Activated naive CD8-positive, alpha-beta T cell treated with anti-CD3 and anti-CD28 coated beads for 36 hours (primary cell): Measurements from ENCODE around the gene PKNOX1. TPM values are rescaled to one million over a fixed set of nuclear protein-coding genes. Genes with fewer than 3 reads are reported as not detected.
A peak's percentile ranks its signal among the peaks of the same experiment; 100 is the strongest.
"Not testable (repeated sequence)": the region's sequence is repeated elsewhere in the genome, so short reads cannot be mapped to it uniquely, and the experiment has no call there.

Experiments used
- DNase-seq: peaks from one replicate; pipeline ENCODE4 v3.0.0; 2021
- H3K27ac Mint-ChIP-seq: one replicate; pipeline ENCODE4 v1.8.0; 2022; ENCODE audit warnings: mild to moderate bottlenecking, moderate library complexity, mixed read lengths
- H3K27me3 Mint-ChIP-seq: one replicate; pipeline ENCODE4 v1.8.0; 2022; ENCODE audit warnings: mild to moderate bottlenecking, mixed read lengths
- H3K36me3 Mint-ChIP-seq: one replicate; pipeline ENCODE4 v1.8.0; 2021; ENCODE audit warnings: mild to moderate bottlenecking, mixed read lengths
- H3K4me1 Mint-ChIP-seq: one replicate; pipeline ENCODE4 v1.8.0; 2021; ENCODE audit warnings: mixed read lengths
- H3K4me3 Mint-ChIP-seq: one replicate; pipeline ENCODE4 v1.8.0; 2022; ENCODE audit warnings: mild to moderate bottlenecking, moderate library complexity, mixed read lengths
- H3K9me3 Mint-ChIP-seq: one replicate; pipeline ENCODE4 v1.8.0; 2022; ENCODE audit warnings: mixed read lengths
- total RNA-seq, 2 experiments: library from RNA; stranded (reverse); gene quantifications; one replicate each; pipeline ENCODE4 v1.2.3, GENCODE V29; 2021

PKNOX1 gene, protein sequence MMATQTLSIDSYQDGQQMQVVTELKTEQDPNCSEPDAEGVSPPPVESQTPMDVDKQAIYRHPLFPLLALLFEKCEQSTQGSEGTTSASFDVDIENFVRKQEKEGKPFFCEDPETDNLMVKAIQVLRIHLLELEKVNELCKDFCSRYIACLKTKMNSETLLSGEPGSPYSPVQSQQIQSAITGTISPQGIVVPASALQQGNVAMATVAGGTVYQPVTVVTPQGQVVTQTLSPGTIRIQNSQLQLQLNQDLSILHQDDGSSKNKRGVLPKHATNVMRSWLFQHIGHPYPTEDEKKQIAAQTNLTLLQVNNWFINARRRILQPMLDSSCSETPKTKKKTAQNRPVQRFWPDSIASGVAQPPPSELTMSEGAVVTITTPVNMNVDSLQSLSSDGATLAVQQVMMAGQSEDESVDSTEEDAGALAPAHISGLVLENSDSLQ
- total RNA-seq, result 10 to 100 TPM; 17.8 to 18.5 TPM

DNA sequence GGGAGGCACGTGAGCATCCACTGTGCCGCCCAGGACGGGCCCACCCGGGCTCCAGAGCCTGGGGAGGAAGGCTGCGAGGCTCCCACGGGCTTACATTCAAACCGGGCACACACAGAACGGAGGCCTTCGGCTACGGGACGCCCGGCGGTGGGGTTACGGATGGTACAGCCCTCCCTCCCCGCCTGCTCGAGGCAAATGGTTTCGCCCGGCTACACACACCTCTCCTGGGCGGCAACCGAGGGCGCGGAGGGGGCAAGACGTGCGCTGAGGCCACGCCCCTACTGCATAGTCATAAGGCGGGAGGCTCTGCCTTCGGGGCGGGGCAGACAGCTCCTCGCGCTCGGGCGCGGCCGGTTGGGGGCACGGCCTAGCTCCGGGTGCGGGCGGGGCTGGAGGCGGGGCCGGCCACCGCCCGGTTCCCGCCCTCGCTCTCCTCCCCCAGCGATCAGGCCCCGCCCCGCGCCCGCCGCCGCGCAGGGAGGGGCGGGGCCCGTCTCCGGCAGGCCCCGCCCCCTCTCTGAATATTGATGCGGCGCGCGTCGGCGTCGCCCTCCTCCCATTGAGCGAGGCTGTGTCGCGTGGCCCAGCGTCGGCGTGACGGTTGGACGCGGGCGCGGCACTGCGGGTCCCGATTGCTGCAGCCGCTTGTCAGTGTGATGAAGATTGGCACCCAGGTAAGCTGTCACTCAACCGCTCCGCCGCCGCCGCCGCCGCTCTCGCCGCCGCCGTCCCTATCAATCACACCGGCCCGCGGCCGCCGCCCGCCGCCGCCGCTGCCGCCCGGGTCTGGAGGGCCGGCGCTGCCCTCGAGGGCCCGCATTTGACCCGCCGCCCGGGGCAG lies at the start of gene PKNOX1:
TSS of gene PKNOX1 (plus strand) at position 572 of the 841 bp plus-strand sequence. CDS start 29,820 bp downstream, outside the sequence.
- no peaks in the 10 kb centered on the region for H3K9me3 Mint-ChIP-seq
- peak within 1 kb of the TSS; percentile 86 for H3K4me3 Mint-ChIP-seq
- H3K27ac Mint-ChIP-seq, result peak within 1 kb of the TSS; percentile 93
- H3K27me3 Mint-ChIP-seq, result no peaks in the 10 kb centered on the region
- H3K4me1 Mint-ChIP-seq, result peaks cover 27% of the 10 kb centered on the region
- H3K36me3 Mint-ChIP-seq, result peaks cover 25% of the 10 kb centered on the region
- DNase-seq, result peak; percentile 100

DNA sequence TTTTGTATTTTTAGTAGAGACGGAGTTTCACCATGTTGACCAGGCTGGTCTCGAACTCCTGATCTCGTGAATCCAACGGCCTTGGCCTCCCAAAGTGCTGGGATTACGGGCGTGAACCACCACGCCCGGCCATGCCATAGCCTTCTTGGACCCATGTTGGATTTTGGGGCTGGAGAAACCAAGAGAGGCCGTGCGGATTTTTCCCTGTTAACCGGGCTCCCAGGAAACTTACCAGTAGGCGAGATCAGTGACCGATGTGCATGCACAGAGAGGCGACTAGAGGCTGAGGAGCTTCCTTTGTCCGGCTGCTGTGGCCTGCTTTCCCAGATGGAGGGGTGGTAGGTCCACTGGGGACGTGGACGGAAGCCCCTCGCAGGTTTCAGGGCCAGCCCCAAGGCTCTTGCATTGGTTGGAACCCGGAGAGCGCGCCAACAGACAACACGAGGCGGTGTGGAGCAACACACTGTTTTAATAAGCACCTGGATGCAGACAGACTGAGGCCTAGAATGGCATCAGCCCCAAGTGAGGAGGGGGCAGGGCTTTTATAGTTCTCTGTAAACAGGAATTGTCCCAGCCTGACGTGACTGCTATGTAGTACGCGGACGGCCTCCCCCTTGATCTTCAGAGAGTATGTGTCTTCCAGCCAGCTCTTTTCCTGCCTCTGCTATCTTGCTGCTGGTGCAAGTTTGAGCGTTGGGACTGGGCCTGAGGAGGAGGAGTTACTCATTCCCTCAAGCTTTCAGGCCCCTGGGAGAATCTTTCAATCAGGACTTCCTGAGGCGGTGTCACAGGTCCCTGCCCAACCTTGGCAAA lies 49.0 kb upstream of the PKNOX1 start, which contains the start of gene ERVH48-1:
TSS of gene ERVH48-1 (minus strand) at position 517 of the 813 bp plus-strand sequence. CDS start 6,624 bp downstream, outside the sequence.
- H3K4me1 Mint-ChIP-seq, result peaks cover 14% of the 10 kb centered on the region
- H3K36me3 Mint-ChIP-seq, result no peaks in the 10 kb centered on the region
- H3K27ac Mint-ChIP-seq, result peak within 1 kb of the TSS; percentile 54
- DNase-seq, result no peak
- no peaks in the 10 kb centered on the region for H3K27me3 Mint-ChIP-seq
- no peak within 1 kb of the TSS for H3K4me3 Mint-ChIP-seq
- H3K9me3 Mint-ChIP-seq, result no peaks in the 10 kb centered on the region

DNA sequence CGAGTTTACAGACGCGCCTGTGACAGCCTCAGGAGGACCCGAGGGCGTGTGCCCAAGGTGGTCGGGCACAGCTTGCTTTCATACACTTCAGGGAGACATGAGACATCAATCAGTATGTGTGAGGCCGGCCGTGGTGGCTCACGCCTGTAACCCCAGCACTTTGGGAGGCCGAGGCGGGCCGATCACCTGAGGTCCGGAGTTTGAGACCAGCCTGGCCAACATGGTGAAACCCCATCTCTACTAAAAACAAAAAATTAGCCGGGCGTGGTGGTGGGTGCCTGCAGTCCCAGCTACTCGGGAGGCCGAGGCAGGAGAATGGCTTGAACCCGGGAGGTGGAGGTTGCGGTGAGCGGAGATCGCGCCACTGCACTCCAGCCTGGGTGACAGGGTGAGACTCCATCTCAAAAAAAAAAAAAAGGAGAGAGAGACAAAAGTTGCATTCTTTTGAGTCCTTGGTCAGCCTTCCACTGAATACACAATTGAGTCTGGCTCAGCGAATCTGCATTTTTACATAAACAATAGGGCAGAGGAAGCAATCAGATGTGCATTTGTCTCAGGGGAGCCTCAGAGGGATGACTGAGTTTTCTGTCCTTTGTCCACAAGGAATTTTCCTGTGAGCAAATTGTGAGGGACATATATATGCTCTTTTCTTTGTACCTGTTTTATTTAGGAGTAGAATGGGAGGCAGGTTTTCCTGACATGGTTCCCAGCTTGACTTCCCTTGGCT lies 46.7 kb upstream of the PKNOX1 start:
- peaks cover 14% of the 10 kb centered on the region for H3K4me1 Mint-ChIP-seq
- not testable (repeated sequence) for H3K9me3 Mint-ChIP-seq, DNase-seq, H3K36me3 Mint-ChIP-seq, H3K27me3 Mint-ChIP-seq, H3K27ac Mint-ChIP-seq, H3K4me3 Mint-ChIP-seq

DNA sequence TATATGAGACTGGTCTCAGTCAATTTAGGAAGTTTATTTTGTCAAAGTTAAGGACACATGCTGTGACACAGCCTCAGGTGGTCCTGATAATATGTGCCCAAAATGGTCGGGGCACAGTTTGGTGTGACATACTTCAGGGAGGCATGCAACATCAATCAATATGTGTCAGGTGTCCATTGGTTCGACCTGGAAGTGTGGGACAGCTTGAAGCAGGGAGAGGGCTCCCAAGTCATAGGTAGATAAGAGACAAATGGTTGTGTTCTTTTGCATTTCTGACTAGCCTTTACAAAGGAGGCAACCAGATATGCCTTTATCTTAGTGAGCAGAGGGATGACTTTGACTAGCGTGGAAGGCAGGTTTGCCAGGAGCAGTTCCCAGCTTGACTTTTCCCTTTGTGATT lies 44.4 kb upstream of the PKNOX1 start:
- no peak for DNase-seq
- Mint-ChIP-seq H3K9me3 (no peaks in the 10 kb centered on the region), H3K27ac (no peak overlapping the region), H3K4me3 (no peak overlapping the region), H3K36me3 (no peaks in the 10 kb centered on the region), H3K4me1 (peaks cover 3% of the 10 kb centered on the region), H3K27me3 (no peaks in the 10 kb centered on the region)

DNA sequence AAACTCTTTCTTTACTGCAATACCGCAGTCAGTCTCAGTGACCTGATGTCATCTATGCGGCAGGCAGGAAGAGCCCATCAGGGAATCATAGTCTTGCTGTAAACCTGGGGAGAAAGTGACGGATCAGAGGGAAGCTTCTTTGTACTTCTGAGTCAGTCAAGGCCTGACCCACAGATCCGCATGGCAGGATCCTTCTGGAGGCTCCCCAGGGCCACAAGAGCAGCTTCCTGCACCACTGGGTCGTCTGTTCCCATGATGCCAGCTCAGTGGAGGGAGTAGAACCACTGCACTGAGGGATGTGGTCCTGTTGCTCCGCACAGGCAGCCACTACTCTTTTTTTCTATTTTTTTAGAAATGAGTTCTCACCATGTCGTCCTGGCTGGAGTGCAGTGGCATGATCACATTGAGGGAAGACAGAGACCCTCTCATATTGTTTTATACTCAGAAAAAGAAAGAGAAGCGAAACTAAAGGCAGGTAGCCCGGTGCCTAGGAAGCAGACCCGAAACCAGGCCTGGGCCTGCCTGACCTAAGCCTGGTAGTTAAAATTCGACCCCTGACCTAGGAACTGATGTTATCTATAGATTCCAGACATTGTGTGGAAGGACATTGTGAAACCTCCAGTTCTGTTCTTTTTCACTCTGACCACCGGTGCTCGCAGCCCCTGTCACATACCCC lies 42.7 kb upstream of the PKNOX1 start:
- H3K27me3 Mint-ChIP-seq, result no peaks in the 10 kb centered on the region
- H3K36me3 Mint-ChIP-seq, result no peaks in the 10 kb centered on the region
- H3K4me1 Mint-ChIP-seq, result no peaks in the 10 kb centered on the region
- no peaks in the 10 kb centered on the region for H3K9me3 Mint-ChIP-seq
- H3K27ac Mint-ChIP-seq, result no peak overlapping the region
- H3K4me3 Mint-ChIP-seq, result no peak overlapping the region
- no peak for DNase-seq

DNA sequence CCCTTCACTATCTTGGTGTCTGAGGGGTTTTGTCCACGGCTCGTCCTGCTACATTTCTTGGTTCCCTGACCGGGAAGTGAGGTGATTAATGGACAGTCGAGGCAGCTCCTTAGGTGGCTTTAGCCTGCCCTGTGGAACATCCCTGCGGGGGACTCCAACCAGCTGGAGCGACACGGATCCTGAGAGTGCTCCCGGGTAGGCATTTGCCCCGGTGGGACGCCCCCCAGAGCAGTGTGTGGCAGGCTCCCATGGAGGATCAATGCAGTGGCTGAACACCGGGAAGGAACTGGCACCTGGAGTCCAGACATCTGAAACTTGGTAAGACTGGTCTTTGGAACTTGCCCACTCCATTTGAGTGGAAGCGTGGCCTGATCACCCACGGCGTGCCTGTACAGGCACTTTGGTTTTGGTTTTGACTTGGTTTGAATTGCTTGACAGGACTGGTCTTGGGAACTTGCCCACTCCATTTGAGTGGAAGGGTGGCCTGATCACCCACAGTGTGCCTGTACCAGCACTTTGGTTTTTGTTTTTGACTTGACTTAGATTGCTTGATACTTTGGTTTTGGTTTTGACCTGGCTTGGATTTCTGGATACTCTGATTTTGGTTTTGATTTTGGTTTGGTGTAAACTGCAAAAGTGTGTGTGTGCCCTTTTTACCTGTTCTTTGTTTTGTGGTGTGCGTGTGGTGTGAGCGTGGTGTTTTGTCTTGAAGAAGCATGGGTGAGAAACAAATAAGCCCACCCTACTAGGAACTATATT lies 41.8 kb upstream of the PKNOX1 start:
- H3K4me1 Mint-ChIP-seq, H3K9me3 Mint-ChIP-seq, DNase-seq, H3K27me3 Mint-ChIP-seq, H3K36me3 Mint-ChIP-seq, H3K4me3 Mint-ChIP-seq, H3K27ac Mint-ChIP-seq: not testable (repeated sequence)

DNA sequence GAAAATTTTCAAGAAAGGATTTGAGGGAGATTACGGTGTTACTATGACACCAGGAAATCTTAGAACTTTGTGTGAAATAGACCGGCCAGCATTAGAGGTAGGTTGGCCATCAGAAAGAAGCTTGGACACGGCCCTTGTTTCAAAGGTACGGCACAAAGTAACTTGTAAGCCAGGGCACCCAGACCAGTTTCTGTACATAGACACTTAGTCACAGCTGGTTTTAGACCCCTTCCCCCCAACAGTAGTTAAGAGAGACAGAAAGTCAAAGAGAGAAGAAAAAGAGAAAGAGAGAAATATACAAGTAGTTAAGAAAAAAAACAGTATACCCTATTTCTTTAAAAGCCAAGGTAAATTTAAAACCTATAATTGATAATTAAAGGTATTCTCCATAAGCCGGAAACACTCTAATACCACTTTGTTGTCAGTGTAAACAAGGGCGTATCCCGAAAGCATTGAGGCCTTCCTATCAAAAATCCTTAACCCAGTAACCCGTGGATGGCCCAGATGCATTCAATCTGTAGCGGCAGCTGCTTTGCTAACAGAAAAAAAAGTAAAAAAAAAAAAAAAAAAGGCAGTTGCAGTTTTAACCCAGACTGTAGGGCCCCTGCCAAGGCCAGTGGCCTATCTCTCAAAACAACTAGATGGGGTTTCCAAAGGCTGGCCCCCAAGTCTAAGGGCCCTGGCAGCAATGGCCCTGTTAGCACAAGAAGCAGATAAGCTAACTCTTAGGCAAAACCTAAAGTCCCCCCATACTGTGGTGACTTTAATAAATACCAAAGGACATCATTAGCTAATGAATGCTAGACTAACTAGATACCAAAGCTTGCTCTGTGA lies 41.0 kb upstream of the PKNOX1 start:
- not testable (repeated sequence) for H3K4me3 Mint-ChIP-seq, H3K27me3 Mint-ChIP-seq, H3K9me3 Mint-ChIP-seq, DNase-seq, H3K27ac Mint-ChIP-seq, H3K4me1 Mint-ChIP-seq, H3K36me3 Mint-ChIP-seq

DNA sequence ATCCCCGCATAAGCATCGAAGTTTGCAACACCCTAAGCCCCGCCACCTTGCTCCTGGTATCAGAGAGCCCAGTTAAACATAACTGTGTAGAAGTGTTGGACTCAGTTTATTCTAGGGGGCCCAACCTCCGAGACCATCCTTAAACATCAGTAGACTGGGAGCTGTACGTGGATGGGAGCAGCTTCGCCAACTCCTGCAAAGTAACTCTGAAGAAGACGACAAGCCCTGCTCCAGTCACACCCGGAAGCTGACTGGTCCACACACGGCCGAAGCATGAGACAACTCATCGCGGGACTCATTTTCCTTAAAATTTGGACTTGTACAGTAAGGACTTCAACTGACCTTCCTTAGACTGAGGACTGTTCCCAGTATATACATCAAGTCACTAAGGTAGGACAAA lies 40.4 kb upstream of the PKNOX1 start:
- H3K4me1 Mint-ChIP-seq, result not testable (repeated sequence)

DNA sequence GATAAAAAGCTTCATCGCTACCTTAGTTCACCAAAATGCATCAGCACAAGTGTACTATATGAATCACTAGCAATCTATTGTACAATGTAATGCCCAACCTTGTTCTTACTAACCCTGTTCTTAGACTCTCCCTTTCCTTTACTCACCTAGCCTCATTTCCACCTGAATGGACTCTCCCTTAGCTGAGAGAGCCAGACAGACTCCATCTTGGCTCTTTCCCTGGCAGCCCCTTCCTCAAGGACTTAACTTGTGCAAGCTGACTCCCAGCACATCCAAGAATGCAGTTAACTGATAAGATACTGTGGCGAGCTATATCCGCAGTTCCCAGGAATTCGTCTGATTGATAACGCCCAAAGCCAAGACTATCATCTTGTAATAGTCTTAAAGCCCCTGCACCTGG lies 38.0 kb upstream of the PKNOX1 start:
- not testable (repeated sequence) for H3K36me3 Mint-ChIP-seq, H3K27ac Mint-ChIP-seq, H3K4me3 Mint-ChIP-seq, H3K4me1 Mint-ChIP-seq, DNase-seq, H3K27me3 Mint-ChIP-seq, H3K9me3 Mint-ChIP-seq

More for the DNA sequence above, 40.4 kb upstream of the PKNOX1 start:
- not testable (repeated sequence) for H3K4me3 Mint-ChIP-seq, H3K9me3 Mint-ChIP-seq, H3K36me3 Mint-ChIP-seq, H3K27me3 Mint-ChIP-seq, DNase-seq, H3K27ac Mint-ChIP-seq

DNA sequence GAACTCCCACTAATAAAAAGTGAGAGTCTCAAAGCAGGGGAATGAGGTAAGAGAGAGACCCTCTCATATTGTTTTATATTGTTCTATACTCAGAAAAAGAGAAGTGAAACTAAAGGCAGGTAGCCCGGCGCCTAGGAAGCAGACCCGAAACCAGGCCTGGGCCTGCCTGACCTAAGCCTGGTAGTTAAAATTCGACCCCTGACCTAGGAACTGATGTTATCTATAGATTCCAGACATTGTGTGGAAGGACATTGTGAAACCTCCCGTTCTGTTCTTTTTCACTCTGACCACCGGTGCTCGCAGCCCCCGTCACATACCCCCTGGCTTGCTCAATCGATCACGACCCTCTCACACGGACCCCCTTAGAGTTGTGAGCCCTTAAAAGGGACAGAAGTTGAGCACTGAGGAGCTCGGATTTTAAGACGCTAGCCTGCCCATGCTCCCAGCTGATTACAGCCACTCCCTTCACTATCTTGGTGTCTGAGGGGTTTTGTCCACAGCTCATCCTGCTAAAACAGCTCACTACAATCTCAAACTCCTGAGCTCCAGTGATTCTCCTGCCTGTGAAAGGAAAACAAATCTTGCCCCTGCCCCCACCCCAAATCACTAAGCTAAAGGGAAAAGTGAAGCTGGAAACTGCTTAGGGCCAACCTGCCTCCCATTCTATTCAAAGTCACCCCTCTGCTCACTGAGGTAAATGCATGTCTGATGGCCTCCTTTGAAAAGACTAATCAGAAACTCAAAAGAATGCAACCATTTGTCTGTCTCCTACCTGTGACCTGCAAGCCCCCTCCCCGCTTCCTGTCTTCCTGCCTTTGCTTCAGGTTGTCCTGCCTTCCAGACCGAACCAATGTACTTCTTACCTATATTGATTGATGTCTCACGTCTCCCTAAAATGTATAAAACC lies 37.1 kb upstream of the PKNOX1 start:
- H3K27me3 Mint-ChIP-seq, H3K4me3 Mint-ChIP-seq: not testable (repeated sequence)

DNA sequence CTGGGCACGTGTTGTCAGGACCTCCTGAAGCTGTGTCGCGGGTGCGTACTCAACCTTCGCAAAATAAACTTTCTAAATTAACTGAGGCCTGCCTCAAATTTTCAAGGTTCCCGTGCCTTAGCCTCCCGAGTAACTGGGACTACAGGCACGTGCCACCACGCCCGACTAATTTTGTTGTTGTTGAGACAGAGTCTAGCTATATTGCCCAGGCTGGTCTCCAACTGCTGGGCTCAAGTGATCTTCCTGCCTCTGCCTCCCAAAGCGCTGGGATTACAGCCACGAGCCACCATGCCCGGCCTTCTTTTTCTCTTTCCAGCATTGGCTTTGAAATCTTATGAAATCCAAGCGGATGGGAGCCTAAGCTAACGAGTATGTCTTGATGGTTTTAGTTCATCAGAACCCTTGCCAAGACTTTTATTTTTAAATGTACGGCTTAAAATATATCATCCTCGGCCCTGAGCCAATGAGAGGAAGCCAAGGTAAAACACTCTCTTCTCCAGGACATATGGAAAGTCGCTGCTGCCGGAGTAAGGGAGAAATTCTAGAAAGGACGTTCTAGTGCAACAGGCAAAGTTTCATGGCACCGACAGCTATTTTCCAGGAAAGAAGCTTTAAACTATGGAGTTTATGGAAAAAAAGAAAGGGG lies 36.3 kb upstream of the PKNOX1 start:
- H3K9me3 Mint-ChIP-seq, result no peaks in the 10 kb centered on the region
- no peaks in the 10 kb centered on the region for H3K36me3 Mint-ChIP-seq
- H3K4me3 Mint-ChIP-seq, result no peak overlapping the region
- no peaks in the 10 kb centered on the region for H3K27me3 Mint-ChIP-seq
- no peak overlapping the region for H3K27ac Mint-ChIP-seq
- no peaks in the 10 kb centered on the region for H3K4me1 Mint-ChIP-seq
- no peak for DNase-seq

More for the DNA sequence above, 37.1 kb upstream of the PKNOX1 start:
- H3K36me3 Mint-ChIP-seq, H3K9me3 Mint-ChIP-seq, H3K27ac Mint-ChIP-seq, DNase-seq, H3K4me1 Mint-ChIP-seq: not testable (repeated sequence)
